Measurements from ENCODE around the gene HEYL.

Gene HEYL

DNA sequence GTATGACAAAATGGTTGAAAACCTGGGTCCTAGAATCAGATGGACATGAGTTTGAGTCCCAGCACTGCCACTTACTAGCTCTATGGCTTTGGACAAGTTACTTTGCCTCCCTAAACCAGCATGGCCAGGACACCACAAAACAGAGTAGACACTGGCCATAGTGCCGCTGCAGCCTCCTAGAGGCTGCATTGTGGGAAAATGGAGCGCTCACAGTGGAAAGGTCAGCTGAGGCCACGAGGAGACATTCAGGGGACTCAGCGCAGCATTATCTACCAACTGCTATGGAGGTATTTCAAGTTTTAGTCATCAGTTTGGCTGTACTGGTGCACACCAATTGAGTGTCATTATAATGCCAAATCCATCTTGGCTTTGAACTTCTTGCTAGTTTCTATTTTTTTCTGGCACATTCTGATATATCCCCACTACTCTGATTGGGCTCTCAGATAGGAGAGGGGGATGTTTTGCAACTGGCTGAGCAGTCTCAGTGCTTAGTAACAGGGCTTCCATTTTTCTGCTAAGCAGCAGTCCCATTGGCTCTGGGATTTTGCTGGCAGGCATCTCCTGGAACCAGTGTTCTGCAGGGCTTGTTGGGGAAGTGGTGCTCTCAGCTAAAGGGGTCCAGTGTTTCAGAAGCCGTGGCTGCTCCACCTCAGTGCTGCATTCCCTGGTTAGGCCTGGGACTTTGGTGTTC is 16.3 kb upstream of the HEYL start:
- Histone ChIP-seq H3K9me3 (ENCODE audit: control insufficient read depth, low read length) (no peaks in the 10 kb centered on the region), H3K27ac (ENCODE audit: insufficient read depth, low read length, poor library complexity, severe bottlenecking) (no peak overlapping the region), H3K4me1 (ENCODE audit: control insufficient read depth, insufficient read depth, low read length, poor library complexity, severe bottlenecking) (no peaks in the 10 kb centered on the region), H3K4me3 (ENCODE audit: insufficient read depth, low read depth, low read length, poor library complexity, severe bottlenecking) (no peak overlapping the region), H3K27me3 (replicated peaks; ENCODE audit: control insufficient read depth, insufficient read depth, low read length, poor library complexity, severe bottlenecking) (no peaks in the 10 kb centered on the region), H3K36me3 (ENCODE audit: control insufficient read depth, insufficient read depth, low read length) (no peaks in the 10 kb centered on the region)
- no peak for DNase-seq

DNA sequence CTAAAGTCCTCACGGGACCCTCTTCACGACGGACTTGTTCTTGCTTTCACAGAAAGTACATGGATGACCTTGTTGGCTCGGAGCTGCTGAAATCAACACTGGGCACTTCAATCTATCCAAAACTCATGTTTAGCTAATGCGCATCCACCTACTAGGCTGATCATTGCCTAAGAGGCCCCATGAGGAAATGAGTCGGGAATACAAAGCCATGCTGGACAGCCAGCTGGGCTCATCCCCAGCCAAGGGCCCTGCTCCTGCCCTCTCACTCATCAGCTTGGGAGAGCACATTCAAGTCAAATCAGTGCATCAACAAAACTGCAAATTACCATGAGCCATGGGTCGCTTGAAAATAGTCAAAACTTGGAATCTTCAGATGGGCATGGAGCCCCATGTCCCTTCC is 14.8 kb upstream of the HEYL start:
- Histone ChIP-seq H3K4me3 (ENCODE audit: insufficient read depth, low read depth, low read length, poor library complexity, severe bottlenecking) (no peak overlapping the region), H3K27ac (ENCODE audit: insufficient read depth, low read length, poor library complexity, severe bottlenecking) (no peak overlapping the region), H3K27me3 (replicated peaks; ENCODE audit: control insufficient read depth, insufficient read depth, low read length, poor library complexity, severe bottlenecking) (no peaks in the 10 kb centered on the region), H3K36me3 (ENCODE audit: control insufficient read depth, insufficient read depth, low read length) (no peaks in the 10 kb centered on the region), H3K4me1 (ENCODE audit: control insufficient read depth, insufficient read depth, low read length, poor library complexity, severe bottlenecking) (no peaks in the 10 kb centered on the region), H3K9me3 (ENCODE audit: control insufficient read depth, low read length) (no peaks in the 10 kb centered on the region)
- no peak for DNase-seq

DNA sequence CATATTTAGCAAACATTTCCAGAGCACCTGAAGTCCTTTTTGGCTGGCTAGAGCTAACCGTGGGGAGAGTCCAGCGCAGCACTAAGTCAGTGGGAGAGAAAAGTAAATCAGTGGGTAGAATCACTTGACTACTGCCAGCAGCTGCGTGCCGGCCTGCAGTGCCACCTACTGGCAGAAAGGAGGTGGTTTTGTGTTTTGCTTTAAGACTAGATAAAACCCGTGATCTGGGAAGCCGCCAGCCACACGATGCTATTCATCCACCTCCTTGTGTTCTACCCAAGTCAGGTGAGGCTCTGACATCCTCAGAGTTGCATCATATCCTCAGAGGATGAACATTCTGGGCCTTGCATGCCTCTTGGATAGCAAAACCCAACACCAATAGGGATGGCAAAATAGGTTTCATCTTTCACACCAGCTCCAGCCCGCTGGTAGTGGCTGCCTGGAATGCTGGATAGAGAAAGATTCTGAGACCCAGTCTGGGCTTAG is 14.1 kb upstream of the HEYL start:
- Histone ChIP-seq H3K4me1 (ENCODE audit: control insufficient read depth, insufficient read depth, low read length, poor library complexity, severe bottlenecking) (no peaks in the 10 kb centered on the region), H3K27ac (ENCODE audit: insufficient read depth, low read length, poor library complexity, severe bottlenecking) (no peak overlapping the region), H3K4me3 (ENCODE audit: insufficient read depth, low read depth, low read length, poor library complexity, severe bottlenecking) (no peak overlapping the region), H3K9me3 (ENCODE audit: control insufficient read depth, low read length) (no peaks in the 10 kb centered on the region), H3K36me3 (ENCODE audit: control insufficient read depth, insufficient read depth, low read length) (no peaks in the 10 kb centered on the region), H3K27me3 (replicated peaks; ENCODE audit: control insufficient read depth, insufficient read depth, low read length, poor library complexity, severe bottlenecking) (no peaks in the 10 kb centered on the region)
- peak; percentile 28 to 53 (median 46) for DNase-seq

DNA sequence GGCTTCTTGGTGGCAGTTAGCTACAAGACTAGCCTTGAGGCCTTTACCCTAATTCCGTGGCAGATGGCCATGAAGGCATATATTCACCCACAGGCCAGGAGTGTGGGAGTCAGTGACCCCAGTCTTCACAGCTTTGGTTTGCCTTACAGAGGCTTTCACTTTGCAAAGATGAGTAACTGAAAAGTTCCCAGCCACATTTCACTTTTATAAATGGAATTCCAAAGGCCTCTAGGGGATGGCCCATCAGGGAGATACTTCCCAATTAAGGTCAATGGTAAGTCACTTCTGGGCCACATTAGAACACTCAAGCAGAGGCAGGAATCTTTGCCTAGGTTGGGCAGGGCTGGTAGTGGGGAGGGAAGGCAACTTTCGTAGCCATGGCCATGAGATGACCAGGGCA is 13.1 kb upstream of the HEYL start:
- no peaks in the 10 kb centered on the region for H3K36me3 ChIP-seq (ENCODE audit: control insufficient read depth, insufficient read depth, low read length)
- H3K4me3 ChIP-seq (ENCODE audit: insufficient read depth, low read depth, low read length, poor library complexity, severe bottlenecking): no peak overlapping the region
- H3K27ac ChIP-seq (ENCODE audit: insufficient read depth, low read length, poor library complexity, severe bottlenecking): no peak overlapping the region
- DNase-seq: no peak
- H3K4me1 ChIP-seq (ENCODE audit: control insufficient read depth, insufficient read depth, low read length, poor library complexity, severe bottlenecking): no peaks in the 10 kb centered on the region
- no peaks in the 10 kb centered on the region for H3K27me3 ChIP-seq (replicated peaks; ENCODE audit: control insufficient read depth, insufficient read depth, low read length, poor library complexity, severe bottlenecking)
- no peaks in the 10 kb centered on the region for H3K9me3 ChIP-seq (ENCODE audit: control insufficient read depth, low read length)

DNA sequence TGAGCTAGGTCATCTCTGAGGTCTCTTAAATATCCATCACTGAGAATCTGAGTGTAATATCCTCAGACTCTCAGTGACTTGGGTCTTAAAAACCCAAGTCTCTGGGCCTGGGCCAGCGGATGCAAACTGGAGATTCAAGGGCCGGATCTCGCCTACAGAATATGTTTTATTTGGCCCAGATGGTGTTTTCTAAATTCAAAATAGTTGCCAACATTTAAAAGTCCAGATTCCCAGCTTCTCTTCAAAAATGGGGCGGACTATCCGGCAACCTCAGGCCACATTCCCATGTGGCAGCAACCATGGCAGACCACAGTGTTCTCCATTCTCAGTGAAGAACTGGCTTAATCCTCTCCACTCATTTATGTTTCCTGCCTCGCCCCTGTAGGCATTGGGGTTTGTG is 12.7 kb upstream of the HEYL start:
- Histone ChIP-seq H3K4me3 (ENCODE audit: insufficient read depth, low read depth, low read length, poor library complexity, severe bottlenecking) (no peak overlapping the region), H3K27me3 (replicated peaks; ENCODE audit: control insufficient read depth, insufficient read depth, low read length, poor library complexity, severe bottlenecking) (no peaks in the 10 kb centered on the region)

DNA sequence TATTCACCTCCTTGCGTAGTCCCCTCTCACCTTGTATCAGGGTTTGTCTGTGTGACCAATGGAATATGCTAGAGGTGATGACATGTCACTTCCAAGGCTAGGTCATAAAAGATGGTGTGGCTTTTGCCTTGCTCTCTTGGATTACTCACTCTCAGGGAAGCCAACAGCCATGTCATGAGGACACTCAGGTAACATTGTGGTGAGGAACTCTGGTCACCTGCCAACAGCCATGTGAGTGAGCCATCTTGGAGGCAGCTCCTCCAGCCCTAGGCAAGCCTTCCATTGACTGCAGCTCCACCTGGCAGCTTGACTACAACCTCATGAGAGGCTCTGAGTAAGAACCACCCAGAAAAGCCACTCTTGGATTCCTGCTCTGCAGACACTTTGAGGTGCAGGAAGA is 11.0 kb upstream of the HEYL start:
- DNase-seq: no peak

More for the DNA sequence above, 12.7 kb upstream of the HEYL start:
- Histone ChIP-seq H3K36me3 (ENCODE audit: control insufficient read depth, insufficient read depth, low read length) (no peaks in the 10 kb centered on the region), H3K4me1 (ENCODE audit: control insufficient read depth, insufficient read depth, low read length, poor library complexity, severe bottlenecking) (no peaks in the 10 kb centered on the region), H3K9me3 (ENCODE audit: control insufficient read depth, low read length) (no peaks in the 10 kb centered on the region), H3K27ac (ENCODE audit: insufficient read depth, low read length, poor library complexity, severe bottlenecking) (no peak overlapping the region)
- no peak for DNase-seq

DNA sequence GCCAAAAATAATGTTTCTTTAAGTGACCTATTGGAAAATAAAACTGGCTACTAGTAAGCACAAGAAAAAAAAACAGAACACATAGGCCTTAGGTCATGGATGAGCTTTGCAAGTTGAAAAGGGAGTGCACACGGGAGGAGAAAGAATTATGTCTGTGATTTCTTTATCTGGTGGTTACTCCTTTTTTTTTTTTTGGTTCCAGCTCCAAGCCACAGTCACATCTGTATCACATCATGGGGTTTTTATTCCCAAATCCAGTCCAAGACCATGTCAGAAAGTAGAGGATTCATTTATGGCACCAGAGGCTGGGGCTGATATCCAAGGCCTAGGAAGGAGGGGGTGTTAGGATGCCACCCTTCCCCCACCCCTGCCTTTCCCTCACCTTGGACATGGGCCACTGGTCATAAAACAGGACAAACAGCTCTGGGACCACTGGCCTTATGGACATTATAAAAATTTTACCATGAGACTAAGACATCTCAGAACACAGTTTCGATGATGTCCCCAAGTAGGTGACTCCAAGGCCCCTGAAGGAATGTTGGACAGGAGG is 10.3 kb upstream of the HEYL start:
- Histone ChIP-seq H3K36me3 (ENCODE audit: control insufficient read depth, insufficient read depth, low read length) (no peaks in the 10 kb centered on the region), H3K9me3 (ENCODE audit: control insufficient read depth, low read length) (no peaks in the 10 kb centered on the region), H3K4me1 (ENCODE audit: control insufficient read depth, insufficient read depth, low read length, poor library complexity, severe bottlenecking) (no peaks in the 10 kb centered on the region), H3K27ac (ENCODE audit: insufficient read depth, low read length, poor library complexity, severe bottlenecking) (no peak overlapping the region), H3K4me3 (ENCODE audit: insufficient read depth, low read depth, low read length, poor library complexity, severe bottlenecking) (no peak overlapping the region), H3K27me3 (replicated peaks; ENCODE audit: control insufficient read depth, insufficient read depth, low read length, poor library complexity, severe bottlenecking) (no peaks in the 10 kb centered on the region)
- no peak for DNase-seq

More for the DNA sequence above, 11.0 kb upstream of the HEYL start:
- Histone ChIP-seq H3K9me3 (ENCODE audit: control insufficient read depth, low read length) (no peaks in the 10 kb centered on the region), H3K27ac (ENCODE audit: insufficient read depth, low read length, poor library complexity, severe bottlenecking) (no peak overlapping the region), H3K4me1 (ENCODE audit: control insufficient read depth, insufficient read depth, low read length, poor library complexity, severe bottlenecking) (no peaks in the 10 kb centered on the region), H3K27me3 (replicated peaks; ENCODE audit: control insufficient read depth, insufficient read depth, low read length, poor library complexity, severe bottlenecking) (no peaks in the 10 kb centered on the region), H3K4me3 (ENCODE audit: insufficient read depth, low read depth, low read length, poor library complexity, severe bottlenecking) (no peak overlapping the region), H3K36me3 (ENCODE audit: control insufficient read depth, insufficient read depth, low read length) (no peaks in the 10 kb centered on the region)

DNA sequence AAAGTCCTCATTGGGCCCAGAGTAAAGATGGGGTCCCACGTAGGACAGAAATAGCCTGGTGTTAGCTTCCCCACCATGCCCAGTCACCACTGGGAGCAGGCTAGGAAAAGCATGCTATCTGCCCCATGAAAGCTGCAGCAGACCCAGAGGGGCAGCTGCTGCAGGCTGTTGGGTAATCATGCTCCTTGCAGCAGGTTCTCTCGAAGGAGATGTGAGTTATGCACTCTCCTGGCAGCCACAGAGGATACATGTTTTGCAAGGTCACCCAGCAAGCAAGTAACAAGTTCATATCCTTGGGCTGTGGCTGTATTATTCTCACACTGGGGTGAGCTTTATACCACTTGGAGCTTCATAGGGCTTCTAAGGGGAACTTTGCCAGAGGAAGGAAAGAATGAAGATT is 9.1 kb upstream of the HEYL start:
- no peak overlapping the region for H3K4me3 ChIP-seq (ENCODE audit: insufficient read depth, low read depth, low read length, poor library complexity, severe bottlenecking)
- no peak for DNase-seq
- H3K27me3 ChIP-seq (replicated peaks; ENCODE audit: control insufficient read depth, insufficient read depth, low read length, poor library complexity, severe bottlenecking): no peaks in the 10 kb centered on the region
- no peaks in the 10 kb centered on the region for H3K4me1 ChIP-seq (ENCODE audit: control insufficient read depth, insufficient read depth, low read length, poor library complexity, severe bottlenecking)
- no peaks in the 10 kb centered on the region for H3K9me3 ChIP-seq (ENCODE audit: control insufficient read depth, low read length)
- H3K27ac ChIP-seq (ENCODE audit: insufficient read depth, low read length, poor library complexity, severe bottlenecking): no peak overlapping the region
- no peaks in the 10 kb centered on the region for H3K36me3 ChIP-seq (ENCODE audit: control insufficient read depth, insufficient read depth, low read length)

DNA sequence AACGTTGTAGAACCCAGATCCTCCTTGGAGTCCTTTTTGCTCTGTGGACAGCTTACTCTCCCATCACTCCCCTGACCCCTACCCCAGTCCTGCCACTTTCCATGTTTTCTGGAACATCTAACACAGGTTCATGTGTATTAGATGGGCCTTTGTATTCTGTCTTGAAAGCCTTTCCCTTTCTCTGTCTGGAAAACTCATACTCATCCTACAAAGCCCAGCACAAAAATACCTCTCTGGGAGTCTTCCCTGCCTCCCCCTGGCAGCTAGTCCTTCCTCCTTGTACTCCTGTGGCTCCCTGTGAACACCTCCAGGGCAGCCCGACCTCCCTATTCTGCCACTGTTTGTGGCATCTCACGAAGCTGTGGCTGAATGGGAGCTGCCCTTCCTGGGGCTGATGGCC is 7.8 kb upstream of the HEYL start:
- no peak for DNase-seq
- no peaks in the 10 kb centered on the region for H3K9me3 ChIP-seq (ENCODE audit: control insufficient read depth, low read length)
- no peaks in the 10 kb centered on the region for H3K27me3 ChIP-seq (replicated peaks; ENCODE audit: control insufficient read depth, insufficient read depth, low read length, poor library complexity, severe bottlenecking)
- no peak overlapping the region for H3K4me3 ChIP-seq (ENCODE audit: insufficient read depth, low read depth, low read length, poor library complexity, severe bottlenecking)
- no peaks in the 10 kb centered on the region for H3K36me3 ChIP-seq (ENCODE audit: control insufficient read depth, insufficient read depth, low read length)
- H3K27ac ChIP-seq (ENCODE audit: insufficient read depth, low read length, poor library complexity, severe bottlenecking): no peak overlapping the region
- H3K4me1 ChIP-seq (ENCODE audit: control insufficient read depth, insufficient read depth, low read length, poor library complexity, severe bottlenecking): no peaks in the 10 kb centered on the region

DNA sequence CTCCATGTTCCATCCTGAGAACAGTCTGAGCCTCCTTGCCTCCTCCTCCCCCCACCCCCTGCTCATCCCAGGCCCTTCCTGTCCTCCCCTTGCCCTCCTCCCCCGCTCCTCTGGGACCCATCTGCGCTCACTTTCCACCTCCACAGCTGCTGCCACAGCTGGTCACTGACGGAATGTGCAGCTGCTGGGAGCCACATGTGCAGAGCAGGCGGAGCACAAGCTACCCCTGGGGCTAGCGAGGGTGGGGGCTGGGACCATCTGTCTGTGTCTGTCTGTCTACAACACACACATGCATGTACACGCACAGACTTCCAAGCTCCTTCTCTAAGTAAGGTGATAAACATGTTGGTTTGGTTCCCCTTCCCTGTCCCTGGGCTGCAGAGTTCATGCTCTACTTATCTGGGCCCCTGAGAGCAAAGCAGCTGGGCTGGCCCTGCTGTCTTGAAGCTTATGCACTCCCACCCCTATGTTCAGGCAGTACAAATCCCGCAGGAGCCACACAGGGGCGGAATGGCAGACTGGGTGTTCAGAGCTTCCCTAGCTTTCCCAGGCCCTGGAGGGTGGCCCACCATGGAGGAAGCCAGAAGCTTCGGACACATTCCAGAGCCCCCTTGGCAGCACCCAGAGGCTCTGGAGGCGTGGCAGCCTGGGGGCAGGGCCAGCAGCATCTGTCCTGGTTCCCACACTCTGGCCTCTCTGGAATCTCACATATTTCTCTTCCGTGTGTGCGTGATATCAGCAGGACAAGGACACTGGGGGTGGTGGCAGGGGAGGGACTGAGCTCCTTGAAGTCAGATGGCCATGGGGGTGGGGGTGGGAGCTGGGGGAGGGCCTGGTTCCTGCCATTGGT is 7.0 kb upstream of the HEYL start:
- no peaks in the 10 kb centered on the region for H3K27me3 ChIP-seq (replicated peaks; ENCODE audit: control insufficient read depth, insufficient read depth, low read length, poor library complexity, severe bottlenecking)
- H3K4me1 ChIP-seq (ENCODE audit: control insufficient read depth, insufficient read depth, low read length, poor library complexity, severe bottlenecking): no peaks in the 10 kb centered on the region
- H3K27ac ChIP-seq (ENCODE audit: insufficient read depth, low read length, poor library complexity, severe bottlenecking): no peak overlapping the region
- H3K4me3 ChIP-seq (ENCODE audit: insufficient read depth, low read depth, low read length, poor library complexity, severe bottlenecking): no peak overlapping the region
- no peaks in the 10 kb centered on the region for H3K36me3 ChIP-seq (ENCODE audit: control insufficient read depth, insufficient read depth, low read length)
- H3K9me3 ChIP-seq (ENCODE audit: control insufficient read depth, low read length): no peaks in the 10 kb centered on the region
- no peak for DNase-seq

Measured in effector memory CD4-positive, alpha-beta T cell (primary cell).